Transverse colon (tissue), 4 donors: ENCODE results near the gene GRIN3B. TPM values are rescaled to one million over a fixed set of nuclear protein-coding genes. Genes with fewer than 3 reads are reported as not detected.
A peak's percentile ranks its signal among the peaks of the same experiment; 100 is the strongest.

Source experiments
- DNase-seq: peaks from one replicate; pipeline ENCODE4 v3.0.0-alpha.2; 2019
- H3K27ac ChIP-seq, 4 donors: fragments of 200-600 bp; sonication (generic); 2 replicates each; pipeline ENCODE4 v1.5.1; 2016 to 2018; ENCODE audit warnings: inconsistent platforms in 4 of 4
- H3K27me3 ChIP-seq: fragments of 200-600 bp; sonication (generic); 2 replicates; pipeline ENCODE4 v1.5.1; 2017; ENCODE audit warnings: inconsistent platforms
- H3K36me3 ChIP-seq, 4 donors: fragments of 200-600 bp; sonication (generic); 2 replicates each; pipeline ENCODE4 v1.5.1; 2017 to 2019; ENCODE audit warnings: inconsistent platforms in 4 of 4
- H3K4me1 ChIP-seq, 4 donors: fragments of 200-600 bp; sonication (generic); 2 replicates each; pipeline ENCODE4 v1.5.1; 2017 to 2020; ENCODE audit warnings: inconsistent platforms in 4 of 4
- H3K4me3 ChIP-seq, 4 donors: fragments of 200-600 bp; sonication (generic); 1 replicate in 1 of 4; 2 replicates in 3 of 4; pipeline versions ENCODE4 v1.5.1 to v1.6.1; 2017 to 2019; ENCODE audit warnings: inconsistent platforms in 4 of 4
- H3K9me3 ChIP-seq, 2 donors: fragments of 200-600 bp; sonication (generic); 2 replicates each; pipeline ENCODE4 v1.5.1; 2017 to 2019; ENCODE audit warnings: inconsistent platforms in 2 of 2
- CTCF ChIP-seq, 5 experiments: fragments of 200-600 bp in 3 of 5; fragments of 450-650 bp in 2 of 5; sonication (generic) in 3 of 5; IDR thresholded peaks; 1 replicate in 2 of 5; 2 replicates in 3 of 5; pipeline ENCODE4 v1.5.1; 2016 to 2017; ENCODE audit warnings: antibody characterized with exemption in 5 of 5, inconsistent platforms in 3 of 5, mild to moderate bottlenecking in 2 of 5, moderate library complexity in 1 of 5
- EP300 ChIP-seq: sonication (generic); formaldehyde crosslinking; IDR thresholded peaks from one replicate; pipeline ENCODE4 v1.6.1; 2017; ENCODE audit warnings: antibody characterized with exemption, low read depth
- POLR2A ChIP-seq: fragments of 450-650 bp; IDR thresholded peaks from one replicate; pipeline ENCODE4 v1.6.1; 2016; ENCODE audit warnings: antibody characterized with exemption, mild to moderate bottlenecking, moderate library complexity
- POLR2AphosphoS5 ChIP-seq, 3 donors: sonication (generic); formaldehyde crosslinking; IDR thresholded peaks; one replicate each; pipeline ENCODE4 v1.6.1; 2016; ENCODE audit warnings: antibody characterized with exemption in 3 of 3
- whole genome bisulfite sequencing, 2 donors: methylation state at CpG; one replicate each; pipeline ENCODE4 v1.1.5; 2018; ENCODE audit warnings: low coverage in 1 of 2; 5-methylcytosine and 5-hydroxymethylcytosine counted together
- in situ Hi-C, 4 donors: fragments of 200-750 bp; cut with MboI; loops; one replicate each; pipeline versions ENCODE4 v1.15.0 to v1.15.1; 2017; ENCODE audit warnings: low sequenced_read_pairs in 3 of 4, low pct_ligation_motif_present in 1 of 4, low pct_unique_long_range_greater_than_20kb in 1 of 4
- intact Hi-C: fragments of 100-400 bp; cut with DNase I; formaldehyde crosslinking; loops from one replicate; pipeline ENCODE4 v1.15.1; 2023; ENCODE audit warnings: low total_unique reads
- total RNA-seq, 4 donors: library from RNA; depleted of rRNA; stranded (reverse); fragments of >200 nt; gene quantifications; one replicate each; pipeline ENCODE4 v1.1.0, GENCODE V29; 2016

Gene GRIN3B
- total RNA-seq, 4 donors from 2014 or later, result 1.6 TPM; not detected in 3

- in situ Hi-C loops, result loop anchor here in 1 of 4 donors (25.0 kb wide), 1 partner anchor 137 kb away; the partner anchor contains the start of genes CFD and ELANE
- H3K4me1 ChIP-seq, result peaks cover 6 to 24% (median 17%) of the 10 kb centered on the region in 4 donors
- DNase-seq, result no peak
- no peaks in the 10 kb centered on the region for H3K9me3 ChIP-seq
- H3K36me3 ChIP-seq, result no peaks in the 10 kb centered on the region
- H3K27ac ChIP-seq, result no peak overlapping the region
- WGBS, 2 donors, result 40 to 46% methylated on average over 2 to 3 of the region's 3 CpGs
- TF ChIP-seq EP300, result no peak
- TF ChIP-seq POLR2AphosphoS5 (IDR thresholded peaks at IDR 0.05), result no peak
- TF ChIP-seq POLR2A, result no peak
- TF ChIP-seq CTCF (IDR thresholded peaks at IDR 0.05), result no peak
- peaks cover 91% of the 10 kb centered on the region for H3K27me3 ChIP-seq
- intact Hi-C loops, result no loop called here
- H3K4me3 ChIP-seq, result no peak overlapping the region
These were observed 870 bp upstream of the GRIN3B start for GRCh38 chr19:999379-999719.

GRCh38 chr19:1000591-1001537, 645 bp downstream of the GRIN3B start:
- intact Hi-C loops (no loop called here), in situ Hi-C loops (no loop called here)
- no peak for DNase-seq
- WGBS, 2 donors, result 6% methylated on average over 54 of the region's 73 CpGs; no CpG with 5 or more reads in 1 of the 2 donors
- TF ChIP-seq CTCF (IDR thresholded peaks at IDR 0.05) (no peak), EP300 (no peak), POLR2A (no peak), POLR2AphosphoS5 (IDR thresholded peaks at IDR 0.05) (no peak)
- Histone ChIP-seq H3K27me3 (peaks cover 75% of the 10 kb centered on the region), H3K4me3 (peak overlapping the region in 1 of 4 donors; percentile 5), H3K4me1 (peaks cover 5 to 23% (median 15%) of the 10 kb centered on the region in 4 donors), H3K36me3 (no peaks in the 10 kb centered on the region), H3K9me3 (no peaks in the 10 kb centered on the region), H3K27ac (no peak overlapping the region)

- Histone ChIP-seq H3K36me3 (no peaks in the 10 kb centered on the region), H3K27me3 (peaks cover 68% of the 10 kb centered on the region), H3K27ac (no peak overlapping the region), H3K4me1 (peaks cover 0 to 15% (median 7%) of the 10 kb centered on the region in 4 donors), H3K4me3 (no peak overlapping the region), H3K9me3 (no peaks in the 10 kb centered on the region)
- in situ Hi-C loops, result no loop called here
- DNase-seq, result peak; percentile 65
- intact Hi-C loops, result no loop called here
- no peak for TF ChIP-seq EP300
- TF ChIP-seq POLR2AphosphoS5 (IDR thresholded peaks at IDR 0.05), result no peak
- TF ChIP-seq CTCF (IDR thresholded peaks at IDR 0.05), result peak; percentile 90 to 98 (median 94)
- WGBS, 2 donors, result 9% methylated on average over 18 of the region's 20 CpGs; no CpG with 5 or more reads in 1 of the 2 donors
These were observed 1.4 kb downstream of the GRIN3B start for GRCh38 chr19:1001538-1002166.

GRCh38 chr19:1002600-1002999, 2.4 kb downstream of the GRIN3B start:
- Histone ChIP-seq H3K27ac (no peak overlapping the region), H3K4me1 (peaks cover 0 to 15% (median 7%) of the 10 kb centered on the region in 4 donors), H3K27me3 (peaks cover 58% of the 10 kb centered on the region), H3K9me3 (no peaks in the 10 kb centered on the region), H3K36me3 (no peaks in the 10 kb centered on the region), H3K4me3 (no peak overlapping the region)
- no peak for TF ChIP-seq EP300
- TF ChIP-seq CTCF (IDR thresholded peaks at IDR 0.05), result no peak
- no peak for TF ChIP-seq POLR2A
- no peak for TF ChIP-seq POLR2AphosphoS5 (IDR thresholded peaks at IDR 0.05)
- no peak for DNase-seq
- intact Hi-C loops, result no loop called here
- WGBS, 2 donors, result 59 to 60% methylated on average over 1 to 4 of the region's 4 CpGs
- in situ Hi-C loops, result no loop called here
